Thyroid gland (tissue), 4 donors: Measurements from ENCODE around the gene DAND5.

ENCODE experiments used
- CTCF ChIP-seq, 6 experiments: fragments of 200-600 bp in 3 of 6; fragments of 450-650 bp in 3 of 6; sonication (generic) in 3 of 6; IDR thresholded peaks; one replicate each; pipeline ENCODE4 v1.5.1; 2016 to 2019; ENCODE audit warnings: antibody characterized with exemption in 6 of 6, mild to moderate bottlenecking in 2 of 6, inconsistent platforms in 1 of 6, moderate library complexity in 1 of 6
- POLR2A ChIP-seq, 2 donors: fragments of 450-650 bp; IDR thresholded peaks; one replicate each; pipeline ENCODE4 v1.6.1; 2017; ENCODE audit warnings: antibody characterized with exemption in 2 of 2, mild to moderate bottlenecking in 2 of 2, moderate library complexity in 1 of 2

GRCh38 chr19:12949363-12950283 is 19.8 kb upstream of the DAND5 start:
- no peak for TF ChIP-seq POLR2A (IDR thresholded peaks at IDR 0.05)
- TF ChIP-seq CTCF (IDR thresholded peaks at IDR 0.05): no peak
